ENCODE results near the gene PRR11. TPM values are rescaled to one million over a fixed set of nuclear protein-coding genes. Genes with fewer than 3 reads are reported as not detected.

PRR11 gene
- total and polyA plus RNA-seq, 2 of the 8 experiments (the other 6 are each of a cell fraction or from before 2014, with no cell fraction given) = 32.7 to 83.0 TPM

- TF ChIP-seq CBX5 (IDR thresholded peaks at IDR 0.05; ENCODE audit: low read depth, low read length) = no peak
- TF ChIP-seq CREB1 (IDR thresholded peaks at IDR 0.05) = no peak
Measured at GRCh38 chr17:59190806-59191205, 35.3 kb downstream of the PRR11 start (continued).

Data from H1 (cell line).